ENCODE data around the gene PTGR1.

DNA sequence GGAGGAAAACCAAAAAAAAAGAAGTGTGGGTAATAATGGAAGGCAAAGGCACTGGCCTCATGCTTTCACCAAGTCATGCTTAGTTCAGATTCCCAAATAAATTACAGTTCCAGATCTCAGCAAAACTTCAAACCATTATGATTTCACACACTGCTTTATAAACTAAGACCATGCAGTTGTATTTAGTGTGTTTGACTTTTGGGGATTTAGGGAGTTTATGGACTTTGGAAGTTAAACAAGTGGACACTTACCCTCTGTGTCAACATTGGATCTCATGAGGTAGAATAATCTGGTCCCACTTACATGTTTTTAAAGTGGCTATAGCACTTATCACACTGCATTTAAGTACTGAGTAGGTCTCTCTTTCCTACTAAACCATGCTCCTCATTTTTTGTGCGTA is 35.4 kb upstream of the PTGR1 start:
- no peak for TF ChIP-seq MXI1 (IDR thresholded peaks at IDR 0.05; ENCODE audit: low read depth, low read length)
- no peak for TF ChIP-seq EP300 (IDR thresholded peaks at IDR 0.05; ENCODE audit: borderline replicate concordance in 1 of 2, low read depth in 1 of 2, low read length in 1 of 2)
- TF ChIP-seq, protein P1, sequence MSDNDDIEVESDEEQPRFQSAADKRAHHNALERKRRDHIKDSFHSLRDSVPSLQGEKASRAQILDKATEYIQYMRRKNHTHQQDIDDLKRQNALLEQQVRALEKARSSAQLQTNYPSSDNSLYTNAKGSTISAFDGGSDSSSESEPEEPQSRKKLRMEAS (IDR thresholded peaks at IDR 0.05; ENCODE audit: low read depth): no peak
- TF ChIP-seq CTCF (IDR thresholded peaks at IDR 0.05): no peak
- no peak for TF ChIP-seq USF2 (IDR thresholded peaks at IDR 0.05; ENCODE audit: borderline replicate concordance, low read depth, low read length)
- TF ChIP-seq EZH2phosphoT487 (IDR thresholded peaks at IDR 0.05; ENCODE audit: borderline replicate concordance, low read depth): no peak
- TF ChIP-seq, protein P2, sequence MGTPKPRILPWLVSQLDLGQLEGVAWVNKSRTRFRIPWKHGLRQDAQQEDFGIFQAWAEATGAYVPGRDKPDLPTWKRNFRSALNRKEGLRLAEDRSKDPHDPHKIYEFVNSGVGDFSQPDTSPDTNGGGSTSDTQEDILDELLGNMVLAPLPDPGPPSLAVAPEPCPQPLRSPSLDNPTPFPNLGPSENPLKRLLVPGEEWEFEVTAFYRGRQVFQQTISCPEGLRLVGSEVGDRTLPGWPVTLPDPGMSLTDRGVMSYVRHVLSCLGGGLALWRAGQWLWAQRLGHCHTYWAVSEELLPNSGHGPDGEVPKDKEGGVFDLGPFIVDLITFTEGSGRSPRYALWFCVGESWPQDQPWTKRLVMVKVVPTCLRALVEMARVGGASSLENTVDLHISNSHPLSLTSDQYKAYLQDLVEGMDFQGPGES (IDR thresholded peaks at IDR 0.05; ENCODE audit: low read depth, low read length): no peak
- TF ChIP-seq NRF1 (IDR thresholded peaks at IDR 0.05; ENCODE audit: low read depth, low read length): no peak
- TF ChIP-seq RAD21 (IDR thresholded peaks at IDR 0.05; ENCODE audit: low read length): no peak
- TF ChIP-seq, protein P3, sequence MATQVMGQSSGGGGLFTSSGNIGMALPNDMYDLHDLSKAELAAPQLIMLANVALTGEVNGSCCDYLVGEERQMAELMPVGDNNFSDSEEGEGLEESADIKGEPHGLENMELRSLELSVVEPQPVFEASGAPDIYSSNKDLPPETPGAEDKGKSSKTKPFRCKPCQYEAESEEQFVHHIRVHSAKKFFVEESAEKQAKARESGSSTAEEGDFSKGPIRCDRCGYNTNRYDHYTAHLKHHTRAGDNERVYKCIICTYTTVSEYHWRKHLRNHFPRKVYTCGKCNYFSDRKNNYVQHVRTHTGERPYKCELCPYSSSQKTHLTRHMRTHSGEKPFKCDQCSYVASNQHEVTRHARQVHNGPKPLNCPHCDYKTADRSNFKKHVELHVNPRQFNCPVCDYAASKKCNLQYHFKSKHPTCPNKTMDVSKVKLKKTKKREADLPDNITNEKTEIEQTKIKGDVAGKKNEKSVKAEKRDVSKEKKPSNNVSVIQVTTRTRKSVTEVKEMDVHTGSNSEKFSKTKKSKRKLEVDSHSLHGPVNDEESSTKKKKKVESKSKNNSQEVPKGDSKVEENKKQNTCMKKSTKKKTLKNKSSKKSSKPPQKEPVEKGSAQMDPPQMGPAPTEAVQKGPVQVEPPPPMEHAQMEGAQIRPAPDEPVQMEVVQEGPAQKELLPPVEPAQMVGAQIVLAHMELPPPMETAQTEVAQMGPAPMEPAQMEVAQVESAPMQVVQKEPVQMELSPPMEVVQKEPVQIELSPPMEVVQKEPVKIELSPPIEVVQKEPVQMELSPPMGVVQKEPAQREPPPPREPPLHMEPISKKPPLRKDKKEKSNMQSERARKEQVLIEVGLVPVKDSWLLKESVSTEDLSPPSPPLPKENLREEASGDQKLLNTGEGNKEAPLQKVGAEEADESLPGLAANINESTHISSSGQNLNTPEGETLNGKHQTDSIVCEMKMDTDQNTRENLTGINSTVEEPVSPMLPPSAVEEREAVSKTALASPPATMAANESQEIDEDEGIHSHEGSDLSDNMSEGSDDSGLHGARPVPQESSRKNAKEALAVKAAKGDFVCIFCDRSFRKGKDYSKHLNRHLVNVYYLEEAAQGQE (IDR thresholded peaks at IDR 0.05; ENCODE audit: low read depth, low read length): no peak
- no peak for TF ChIP-seq POLR2AphosphoS5 (IDR thresholded peaks at IDR 0.05; ENCODE audit: low read depth, low read length)

Data from SK-N-SH (cell line).